ENCODE data around the gene LOXL4.

Gene LOXL4

DNA sequence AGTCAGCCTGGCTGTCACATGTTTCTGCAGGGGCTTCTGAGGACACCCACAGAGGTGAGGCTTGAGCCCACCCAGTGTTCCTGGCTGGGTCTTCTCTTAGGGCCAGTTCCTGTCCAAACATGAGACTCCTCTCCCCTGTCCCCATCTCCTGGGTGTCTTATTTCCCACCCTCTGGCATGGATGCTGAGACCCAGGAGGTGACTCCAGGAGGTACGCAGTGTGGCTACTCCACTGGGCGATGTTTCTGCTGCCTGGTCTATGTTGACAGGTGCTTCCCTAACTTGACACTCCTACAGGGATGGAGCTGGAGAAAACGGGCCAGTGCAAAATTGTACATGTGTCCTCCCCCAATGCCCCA is 26.3 kb upstream of the LOXL4 start:
- DNase-seq, result no peak

DNA sequence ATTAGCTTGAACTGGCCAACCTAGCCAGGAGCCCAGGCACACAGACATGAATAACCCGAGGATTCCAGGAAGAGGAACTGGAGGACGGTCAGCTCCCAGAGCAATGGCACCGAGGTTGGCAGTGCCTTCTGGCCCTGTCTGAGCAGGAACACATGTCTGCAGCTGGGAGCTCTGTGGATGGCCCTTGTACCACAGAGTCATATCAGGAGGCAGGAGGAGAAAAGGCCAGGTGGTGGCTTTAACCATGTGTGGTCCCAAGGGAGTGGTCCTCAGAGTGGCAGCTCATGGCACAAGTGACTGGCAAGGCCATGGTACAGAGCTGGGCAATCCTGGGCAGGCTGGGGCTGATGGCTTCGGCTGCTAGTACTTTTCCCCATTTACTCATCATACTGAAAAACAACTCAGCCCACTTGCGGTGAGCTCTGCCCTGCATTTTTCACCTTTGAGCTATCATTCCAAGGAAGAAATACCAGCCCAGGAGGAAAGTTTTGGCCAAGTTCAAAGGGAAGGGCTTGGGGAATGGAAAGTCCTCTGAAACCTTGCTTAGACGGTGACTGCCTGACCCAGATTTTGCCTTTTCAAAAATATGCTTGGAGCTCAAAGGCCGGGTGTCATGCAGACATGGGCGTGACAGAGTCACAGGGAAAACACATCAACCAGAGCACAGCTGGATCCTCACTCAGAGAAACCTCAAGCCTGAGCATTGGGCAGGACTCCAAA is 25.7 kb upstream of the LOXL4 start:
- DNase-seq, result no peak

- DNase-seq, result no peak
Measured at GRCh38 chr10:98292971-98293370, 25.0 kb upstream of the LOXL4 start.

GRCh38 chr10:98289802-98290209 is 21.8 kb upstream of the LOXL4 start:
- DNase-seq, result no peak

GRCh38 chr10:98287321-98287720 is 19.3 kb upstream of the LOXL4 start:
- no peak for DNase-seq

- no peak for DNase-seq
Measured at GRCh38 chr10:98286419-98286818, 18.4 kb upstream of the LOXL4 start.

DNA sequence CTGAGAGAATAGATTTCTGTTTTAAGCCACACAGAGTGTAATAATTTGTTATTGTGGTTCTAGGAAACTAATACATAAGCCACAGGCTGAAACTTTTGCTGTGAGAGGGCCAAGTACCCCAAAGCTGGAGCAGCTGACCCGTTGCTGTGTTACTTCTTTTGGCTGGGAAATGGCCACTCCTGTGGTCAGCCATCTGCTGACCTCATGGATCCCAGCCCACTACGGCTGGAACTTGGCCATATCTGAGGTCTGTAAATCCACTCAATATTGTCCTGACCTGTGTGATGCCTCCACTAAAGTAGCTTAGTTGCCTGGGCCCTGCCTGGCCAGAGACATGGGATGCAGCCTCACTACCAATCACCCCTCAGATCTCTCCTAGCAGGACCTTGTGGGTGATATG is 17.4 kb upstream of the LOXL4 start:
- no peak for DNase-seq

DNA sequence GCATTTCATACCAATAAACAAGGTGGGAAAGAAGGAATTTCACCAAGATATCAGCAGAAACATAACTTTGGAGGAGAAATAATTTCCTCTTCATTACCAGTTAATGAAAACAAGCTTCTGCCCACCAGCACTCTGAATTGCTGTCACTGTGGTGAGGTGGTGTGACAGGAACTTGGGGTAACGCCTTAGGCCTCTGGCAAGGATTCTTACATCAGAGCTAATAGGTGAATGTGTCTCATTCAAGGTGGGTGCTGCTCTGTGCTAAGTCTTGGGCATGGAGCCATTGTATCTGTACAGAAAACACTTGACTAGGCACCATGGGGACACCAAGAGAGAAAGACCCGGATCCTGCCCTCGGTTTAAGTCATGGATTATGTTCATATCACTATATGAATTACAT is 8.3 kb upstream of the LOXL4 start:
- DNase-seq, result no peak

- no peak for DNase-seq
Measured at GRCh38 chr10:98274562-98274961, 6.6 kb upstream of the LOXL4 start.

- DNase-seq, result no peak
Measured at GRCh38 chr10:98273057-98273850, 5.3 kb upstream of the LOXL4 start.

DNA sequence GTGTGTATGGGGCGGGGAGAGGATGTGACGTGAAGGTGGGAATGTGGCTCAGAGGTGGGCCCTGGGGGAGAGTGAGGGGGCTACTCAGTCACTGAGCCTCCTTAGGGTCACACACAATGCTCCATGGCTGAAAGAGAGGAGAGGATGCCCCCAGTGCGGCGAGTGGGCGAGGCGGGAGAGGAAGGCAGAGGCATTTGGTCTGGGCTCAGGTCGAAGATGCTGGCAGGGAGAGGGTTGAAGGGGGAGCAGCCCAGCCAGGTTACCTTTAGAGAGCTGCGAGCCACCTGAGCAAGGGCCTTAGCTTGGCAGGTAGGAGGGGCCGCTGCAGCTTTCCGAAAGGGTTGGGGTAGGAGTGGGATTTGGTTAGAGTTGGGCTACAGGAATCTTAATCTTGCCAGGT is 4.7 kb upstream of the LOXL4 start:
- DNase-seq, result no peak

DNA sequence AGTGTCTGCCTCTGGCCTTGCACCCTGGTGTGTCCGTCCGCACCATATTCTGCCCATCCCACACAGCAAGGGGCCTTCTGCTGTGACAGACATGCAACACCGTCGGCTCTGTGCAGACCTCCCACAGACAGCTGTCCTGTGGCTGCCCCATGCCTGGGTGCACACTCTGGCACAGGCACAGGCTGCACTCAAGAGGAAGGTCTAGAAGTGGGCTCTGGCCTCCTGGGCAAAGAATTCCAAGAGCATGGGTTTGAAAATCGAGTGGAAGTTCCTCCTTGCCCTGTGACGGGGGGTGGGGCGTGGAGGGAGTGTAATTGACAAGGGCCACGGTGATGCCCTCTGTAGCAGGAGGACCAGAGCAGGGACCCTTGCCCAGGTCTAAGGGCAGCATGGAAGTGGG is 4.3 kb upstream of the LOXL4 start:
- no peak for DNase-seq

DNA sequence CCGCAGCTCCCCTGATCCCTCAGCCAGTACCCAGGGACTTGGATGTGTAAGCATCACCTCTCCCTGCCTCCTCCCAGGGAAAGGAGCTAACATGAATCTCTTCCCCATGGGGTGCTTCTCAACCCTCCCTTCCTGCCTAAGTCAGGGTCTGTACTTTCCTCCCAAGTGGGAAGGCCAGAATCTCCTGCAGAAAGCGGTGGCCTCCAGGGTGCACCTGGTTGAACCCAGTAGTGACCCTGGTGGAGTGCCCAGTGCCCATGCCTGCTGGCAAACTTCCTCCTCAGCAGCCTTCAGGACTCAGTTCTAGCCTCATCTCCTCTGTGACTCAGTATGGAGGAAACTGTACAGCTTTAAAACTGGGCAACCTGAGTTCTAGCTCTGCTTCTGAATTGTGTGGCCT is 2.8 kb upstream of the LOXL4 start:
- DNase-seq, result no peak

DNA sequence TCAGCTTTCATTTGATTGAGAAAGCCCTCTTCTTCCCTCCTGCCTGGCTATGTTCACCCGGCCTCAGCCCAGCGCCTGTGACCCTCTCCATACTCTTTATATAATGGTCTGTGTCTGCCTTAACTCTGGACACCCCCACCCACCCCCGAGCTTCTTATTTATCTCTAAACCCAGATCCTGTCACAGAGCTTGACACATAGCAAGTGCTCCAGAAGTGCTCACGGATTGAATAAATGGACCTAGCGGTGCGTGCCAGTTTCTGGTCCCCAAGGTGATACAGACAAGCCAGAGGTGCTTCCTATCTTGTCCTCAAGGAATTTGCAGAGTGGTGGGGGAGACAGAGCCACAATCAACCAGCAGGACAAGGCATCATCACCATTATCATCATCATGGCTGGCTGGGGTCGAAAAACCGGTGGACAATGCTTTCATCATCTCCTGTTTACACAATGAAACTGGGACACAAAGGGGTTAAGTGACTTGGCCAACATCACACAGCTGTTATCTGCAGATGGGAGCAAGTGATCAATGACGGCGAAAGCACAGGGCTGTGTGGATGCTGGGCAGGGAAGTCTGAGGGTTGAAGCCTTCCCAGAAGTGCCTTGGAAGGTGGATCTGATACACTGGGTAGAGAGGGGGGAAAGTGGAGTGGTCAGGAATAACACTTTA is 2.2 kb upstream of the LOXL4 start:
- DNase-seq, result peak; percentile 1

GRCh38 chr10:98269435-98269912 is 1.5 kb upstream of the LOXL4 start:
- no peak for DNase-seq

DNA sequence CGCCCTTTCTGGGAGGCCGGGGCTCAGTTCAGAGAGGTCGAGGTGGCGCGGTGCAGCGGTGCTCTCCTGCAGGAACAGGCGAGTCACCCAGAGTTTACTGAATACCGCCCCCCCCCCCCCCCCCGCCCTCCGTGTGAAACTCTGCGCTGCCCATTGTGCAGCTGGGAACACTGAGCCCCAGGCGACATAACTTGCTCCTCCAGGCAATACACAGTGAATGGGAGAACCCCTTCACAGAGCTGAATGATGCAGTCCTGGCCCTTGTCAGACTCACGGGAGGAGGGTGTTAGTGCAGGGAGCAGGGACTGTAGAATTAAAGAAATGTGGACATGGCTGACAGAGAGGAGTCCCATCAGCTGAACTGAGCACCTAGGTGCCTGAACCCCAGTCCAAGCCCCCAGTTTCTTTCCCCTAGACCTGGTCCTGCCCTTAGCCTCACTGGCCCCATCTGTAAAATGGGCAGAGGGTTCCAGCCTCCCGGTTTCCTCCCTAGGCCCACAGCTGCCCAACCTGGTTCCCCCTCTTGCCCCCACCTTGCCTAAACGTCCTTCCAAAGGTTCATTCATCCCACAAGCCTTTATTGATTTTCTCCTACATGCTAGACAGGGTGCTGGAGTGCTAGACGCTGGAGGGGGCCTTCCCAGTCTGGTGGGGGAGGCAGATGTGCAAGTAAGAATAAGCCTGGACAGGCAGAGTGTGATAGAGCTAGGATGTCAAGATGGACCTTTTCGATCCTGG is 869 bp upstream of the LOXL4 start:
- DNase-seq, result no peak

DNA sequence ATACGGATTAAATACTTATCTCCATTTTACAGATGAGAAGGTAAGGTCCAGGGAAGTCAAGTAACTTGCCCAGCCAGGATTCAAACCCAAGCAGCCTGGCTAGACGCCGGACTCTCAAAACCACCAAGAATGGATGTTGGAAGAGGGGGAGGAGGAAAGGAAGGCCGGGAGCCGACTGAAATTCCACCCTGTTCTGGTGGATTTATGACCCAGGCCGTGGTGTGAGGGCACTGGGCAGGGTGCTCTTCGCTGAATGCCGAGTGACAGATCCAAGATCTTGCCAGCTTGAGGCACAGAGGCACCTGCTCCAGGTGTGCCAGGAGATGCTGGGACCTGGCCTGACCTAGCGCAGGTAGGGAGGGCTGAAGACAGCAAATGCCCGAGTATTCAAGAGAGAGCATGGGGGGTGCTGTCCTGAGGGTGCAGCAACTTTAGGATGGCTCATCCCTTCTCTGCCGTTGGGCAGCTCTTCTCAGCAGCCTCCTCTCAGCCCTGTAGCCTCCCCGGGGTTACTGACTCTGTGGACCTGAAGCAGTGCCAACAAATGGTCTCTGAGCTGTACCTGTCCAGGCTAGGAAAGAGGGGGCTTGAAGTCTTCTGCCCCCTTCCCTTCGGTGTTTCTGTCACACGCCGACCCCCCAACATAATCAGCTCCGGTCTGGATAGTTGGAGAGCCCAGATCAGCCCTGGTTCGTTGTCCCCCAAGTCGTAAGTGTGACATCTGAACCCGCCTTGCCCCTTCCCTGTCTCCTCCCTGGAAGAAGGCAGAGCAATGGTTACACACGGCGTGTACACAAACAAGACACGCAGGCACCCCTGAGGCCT is 713 bp downstream of the LOXL4 start:
- DNase-seq, result no peak

DNA sequence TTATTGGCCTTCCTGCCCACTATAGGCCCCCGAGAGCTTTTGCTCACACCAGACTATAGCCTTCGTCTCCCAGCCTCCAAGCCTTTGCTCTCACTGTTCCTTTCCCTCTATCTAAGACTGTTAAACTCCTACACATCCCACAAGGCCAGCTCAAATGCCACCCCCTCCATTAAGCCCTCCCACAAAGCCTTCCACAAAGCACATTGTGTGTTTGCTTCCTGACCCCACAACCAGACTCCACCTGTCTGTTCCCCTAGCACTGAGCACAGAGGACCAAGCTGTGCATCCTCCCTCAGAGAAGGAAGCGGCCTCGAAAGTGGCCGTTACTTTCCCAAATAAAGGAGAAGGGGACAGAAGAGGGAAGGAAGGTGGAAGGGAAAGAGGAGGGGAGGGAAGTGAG is 1.3 kb downstream of the LOXL4 start:
- no peak for DNase-seq

GRCh38 chr10:98265403-98266378 is 2.3 kb downstream of the LOXL4 start:
- no peak for DNase-seq

GRCh38 chr10:98264378-98265065 is 3.5 kb downstream of the LOXL4 start:
- DNase-seq, result no peak
